Brain microvascular endothelial cell (primary cell): ENCODE results near the gene IGFBP1.
A peak's percentile ranks its signal among the peaks of the same experiment; 100 is the strongest.

Experiments used
- DNase-seq: peaks from one replicate; pipeline ENCODE4 v3.0.0-alpha.2; 2020
- H3K27ac ChIP-seq: fragments of 250-450 bp; sonication (Bioruptor Pico); 2 replicates; pipeline ENCODE4 v1.5.1; 2020; ENCODE audit warnings: mild to moderate bottlenecking, moderate library complexity
- H3K27me3 ChIP-seq: fragments of 250-450 bp; sonication (Bioruptor Pico); replicated peaks from 2 replicates; pipeline ENCODE4 v1.5.1; 2020; ENCODE audit warnings: mild to moderate bottlenecking
- H3K36me3 ChIP-seq: fragments of 250-450 bp; sonication (Bioruptor Pico); replicated peaks from 2 replicates; pipeline ENCODE4 v1.5.1; 2020; ENCODE audit warnings: mild to moderate bottlenecking
- H3K4me3 ChIP-seq: 2 replicates; pipeline ENCODE4 v1.5.1; 2011; ENCODE audit warnings: low read depth, mild to moderate bottlenecking, control low read depth, low read length, moderate library complexity
- in situ Hi-C: cut with HindIII; loops from 2 replicates; pipeline ENCODE4 v1.10.0; 2017; ENCODE audit warnings: low sequenced_read_pairs, low pct_ligation_motif_present
- TF ChIP-seq, protein P1 (sequence below): IDR thresholded peaks from 2 replicates; pipeline ENCODE4 v1.5.1; 2011; ENCODE audit warnings: low read depth, mild to moderate bottlenecking, moderate library complexity, low read length, control low read depth, inconsistent platforms; ENCODE audit errors: missing control alignments

The IGFBP1 gene

DNA sequence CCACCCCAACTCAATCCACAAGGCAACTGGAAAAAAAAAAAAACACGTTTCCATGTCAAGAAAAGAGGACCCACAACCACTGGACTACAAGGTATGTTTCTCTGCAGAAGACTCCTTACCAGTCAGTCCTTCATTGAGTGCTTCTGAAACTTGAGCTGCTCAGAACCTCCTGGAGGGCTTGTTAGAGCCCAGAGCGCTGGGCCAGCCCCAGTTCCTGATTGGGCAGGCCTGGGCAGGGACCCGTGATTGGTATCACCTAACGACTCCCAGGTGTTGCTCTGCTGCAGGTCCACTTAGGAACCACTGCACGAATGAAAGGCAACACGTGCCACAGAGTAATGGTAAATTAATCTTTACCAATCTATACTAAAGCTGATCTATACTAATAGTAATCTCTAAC is 14.9 kb upstream of the IGFBP1 start:
- no peaks in the 10 kb centered on the region for H3K36me3 ChIP-seq
- H3K27ac ChIP-seq, result no peak overlapping the region
- no peak for DNase-seq
- no peaks in the 10 kb centered on the region for H3K27me3 ChIP-seq
- no peak overlapping the region for H3K4me3 ChIP-seq
- TF ChIP-seq, protein P1, sequence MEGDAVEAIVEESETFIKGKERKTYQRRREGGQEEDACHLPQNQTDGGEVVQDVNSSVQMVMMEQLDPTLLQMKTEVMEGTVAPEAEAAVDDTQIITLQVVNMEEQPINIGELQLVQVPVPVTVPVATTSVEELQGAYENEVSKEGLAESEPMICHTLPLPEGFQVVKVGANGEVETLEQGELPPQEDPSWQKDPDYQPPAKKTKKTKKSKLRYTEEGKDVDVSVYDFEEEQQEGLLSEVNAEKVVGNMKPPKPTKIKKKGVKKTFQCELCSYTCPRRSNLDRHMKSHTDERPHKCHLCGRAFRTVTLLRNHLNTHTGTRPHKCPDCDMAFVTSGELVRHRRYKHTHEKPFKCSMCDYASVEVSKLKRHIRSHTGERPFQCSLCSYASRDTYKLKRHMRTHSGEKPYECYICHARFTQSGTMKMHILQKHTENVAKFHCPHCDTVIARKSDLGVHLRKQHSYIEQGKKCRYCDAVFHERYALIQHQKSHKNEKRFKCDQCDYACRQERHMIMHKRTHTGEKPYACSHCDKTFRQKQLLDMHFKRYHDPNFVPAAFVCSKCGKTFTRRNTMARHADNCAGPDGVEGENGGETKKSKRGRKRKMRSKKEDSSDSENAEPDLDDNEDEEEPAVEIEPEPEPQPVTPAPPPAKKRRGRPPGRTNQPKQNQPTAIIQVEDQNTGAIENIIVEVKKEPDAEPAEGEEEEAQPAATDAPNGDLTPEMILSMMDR, result no peak
- in situ Hi-C loops, result no loop called here

DNA sequence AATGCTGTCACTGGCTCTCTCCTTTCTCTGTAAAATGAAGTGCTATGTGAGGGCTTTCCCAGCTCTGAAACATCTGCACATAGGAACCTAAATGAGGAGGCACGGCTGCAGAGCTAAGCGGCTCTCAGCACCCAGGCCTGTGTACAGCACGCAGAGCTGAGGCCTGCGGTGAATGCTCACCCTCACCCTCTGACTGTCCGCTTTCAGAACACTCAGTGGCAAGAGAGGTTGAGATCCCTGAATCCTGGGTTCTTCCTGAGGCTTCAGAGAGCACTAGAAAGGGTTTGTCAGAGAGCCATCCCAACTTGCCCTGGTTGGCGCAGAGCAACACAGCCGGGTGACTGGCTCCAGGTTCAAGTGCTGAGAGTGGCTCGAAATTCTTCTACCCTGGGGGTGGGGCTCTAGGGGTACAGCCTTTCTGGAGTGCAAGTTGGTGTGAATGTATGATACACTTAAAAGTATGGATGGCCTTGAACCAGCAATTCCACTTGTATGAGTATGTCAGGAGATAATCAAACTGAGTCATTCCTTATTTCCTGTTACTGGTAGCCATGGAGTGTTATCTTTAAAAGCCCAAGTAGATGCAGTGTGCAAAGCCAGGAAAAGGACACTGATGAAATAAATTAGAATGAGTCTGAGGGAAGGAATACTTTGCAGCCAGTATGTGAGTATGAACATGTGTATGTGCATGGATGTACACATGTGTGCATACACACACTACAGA is 13.7 kb upstream of the IGFBP1 start:
- Histone ChIP-seq H3K27ac (peak overlapping the region; percentile 71), H3K27me3 (no peaks in the 10 kb centered on the region), H3K4me3 (no peak overlapping the region), H3K36me3 (no peaks in the 10 kb centered on the region)
- DNase-seq, result peak; percentile 83
- TF ChIP-seq, protein P1, result no peak
- in situ Hi-C loops, result no loop called here

DNA sequence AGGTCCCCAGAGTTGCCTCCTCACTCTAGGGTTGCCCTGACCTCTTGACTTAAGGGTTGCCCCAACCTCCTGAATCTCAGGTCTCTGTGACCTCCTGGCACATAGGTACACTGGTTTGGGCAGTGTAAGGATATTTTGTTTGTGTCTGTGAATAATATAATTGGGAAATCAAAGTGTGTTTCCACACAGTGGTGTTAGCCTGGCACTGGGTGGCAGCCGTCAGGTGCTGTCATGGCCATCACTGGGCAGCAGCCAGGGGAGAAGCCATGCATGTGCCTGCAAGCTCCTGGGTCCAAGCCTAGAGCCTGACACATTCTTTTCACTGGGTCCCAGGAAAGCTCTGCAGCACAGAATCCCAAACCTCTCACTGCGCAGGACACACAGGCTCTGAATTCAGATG is 11.8 kb upstream of the IGFBP1 start:
- Histone ChIP-seq H3K27ac (no peak overlapping the region), H3K4me3 (no peak overlapping the region), H3K27me3 (no peaks in the 10 kb centered on the region), H3K36me3 (no peaks in the 10 kb centered on the region)
- in situ Hi-C loops, result no loop called here
- TF ChIP-seq, protein P1, result no peak
- DNase-seq, result no peak

DNA sequence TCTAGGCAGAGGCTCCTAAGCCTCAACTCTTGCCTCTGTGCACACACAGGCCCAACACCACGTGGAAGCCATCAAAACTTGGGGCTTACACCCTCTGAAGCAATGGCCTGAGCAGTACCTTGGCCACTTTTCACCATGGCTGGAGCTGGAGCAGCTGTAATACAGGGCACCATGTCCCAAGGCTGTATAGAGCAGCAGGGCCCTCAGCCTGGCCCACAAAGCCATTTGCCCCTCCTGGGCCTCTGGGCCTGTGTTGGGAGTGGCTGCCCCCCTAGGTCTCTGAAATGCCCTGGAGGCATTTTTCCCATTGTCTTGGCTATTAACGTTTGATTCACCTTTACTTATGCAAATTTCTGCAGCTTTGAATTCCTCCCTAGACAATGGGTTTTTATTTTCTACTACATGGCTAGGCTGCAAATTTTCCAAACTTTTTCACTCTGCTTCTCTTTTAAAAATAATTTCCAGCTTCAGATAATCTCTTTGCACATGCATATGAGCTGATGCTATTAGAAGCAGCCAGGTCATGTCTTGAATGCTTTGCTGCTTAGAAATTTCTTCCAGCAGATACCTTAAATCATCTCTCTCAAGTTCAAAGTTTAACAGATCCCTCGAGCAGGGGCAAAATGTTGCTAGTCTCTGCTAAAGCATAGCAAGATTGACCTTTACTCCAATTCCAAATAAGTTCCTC is 9.7 kb upstream of the IGFBP1 start:
- TF ChIP-seq, protein P1, result no peak
- no peak overlapping the region for H3K4me3 ChIP-seq
- no peak for DNase-seq
- H3K27ac ChIP-seq, result no peak overlapping the region
- no peaks in the 10 kb centered on the region for H3K27me3 ChIP-seq
- H3K36me3 ChIP-seq, result no peaks in the 10 kb centered on the region
- in situ Hi-C loops, result no loop called here

DNA sequence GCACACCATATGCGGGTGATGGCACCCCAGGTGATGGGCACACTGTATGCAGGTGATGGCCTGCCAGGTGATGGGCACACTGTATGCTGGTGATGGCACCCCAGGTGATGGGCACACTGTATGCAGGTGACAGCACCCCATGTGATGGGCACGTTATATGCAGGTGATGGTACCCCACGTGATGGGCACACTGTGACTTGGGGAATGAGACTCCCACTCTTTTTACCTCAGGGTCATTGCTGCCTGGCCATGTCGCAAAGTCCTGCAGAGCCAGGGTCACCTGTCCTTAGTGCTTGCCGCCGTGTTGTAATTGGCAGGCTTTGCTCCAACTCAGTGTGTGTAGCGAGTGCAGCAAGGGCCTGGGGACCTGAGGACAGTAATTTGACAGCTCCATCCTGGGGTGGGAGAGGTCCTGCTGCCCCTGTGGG is 7.8 kb upstream of the IGFBP1 start:
- DNase-seq, result no peak
- Histone ChIP-seq H3K4me3 (no peak overlapping the region), H3K27ac (no peak overlapping the region), H3K36me3 (no peaks in the 10 kb centered on the region), H3K27me3 (no peaks in the 10 kb centered on the region)
- in situ Hi-C loops, result no loop called here
- TF ChIP-seq, protein P1, result no peak
